ENCODE data around the gene IMP4.
A peak's percentile ranks its signal among the peaks of the same experiment; 100 is the strongest.

IMP4 gene

DNA sequence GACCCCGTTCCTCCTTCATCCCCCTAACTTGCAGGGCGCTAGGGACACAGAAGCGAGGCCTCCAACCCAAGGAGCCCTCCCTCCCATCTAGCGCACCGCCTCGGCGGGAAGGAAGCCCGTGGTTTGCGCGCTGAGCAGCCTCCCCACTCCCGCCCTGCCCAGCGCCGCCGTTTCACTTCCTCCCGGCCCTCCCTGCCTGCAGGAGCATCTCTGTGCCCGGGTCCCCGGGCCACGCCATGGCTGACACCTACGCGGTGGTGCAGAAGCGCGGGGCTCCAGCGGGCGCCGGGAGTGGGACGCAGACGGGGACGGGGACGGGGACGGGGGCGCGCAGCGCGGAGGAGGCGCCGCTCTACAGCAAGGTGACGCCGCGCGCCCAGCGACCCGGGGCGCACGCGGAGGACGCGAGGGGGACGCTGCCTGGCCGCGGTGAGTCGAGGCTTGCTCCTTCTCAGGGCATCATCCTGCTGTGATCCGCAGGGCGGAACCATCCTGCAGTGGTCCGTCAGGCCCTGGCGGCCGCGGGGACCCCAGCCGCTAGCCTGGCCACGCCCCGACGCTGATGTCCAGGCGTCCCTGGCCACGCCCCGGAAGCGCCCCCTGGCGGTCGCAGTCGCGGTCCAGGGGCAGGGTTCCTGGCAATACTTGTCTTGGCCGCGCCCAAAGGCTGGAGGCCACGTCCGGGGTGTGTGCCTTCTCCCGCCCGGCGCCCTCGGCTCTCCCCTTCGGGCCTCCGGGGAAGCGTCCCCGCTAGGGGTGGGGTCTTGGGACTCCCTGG is 29.5 kb downstream of the IMP4 start:
- TF ChIP-seq, protein P1, sequence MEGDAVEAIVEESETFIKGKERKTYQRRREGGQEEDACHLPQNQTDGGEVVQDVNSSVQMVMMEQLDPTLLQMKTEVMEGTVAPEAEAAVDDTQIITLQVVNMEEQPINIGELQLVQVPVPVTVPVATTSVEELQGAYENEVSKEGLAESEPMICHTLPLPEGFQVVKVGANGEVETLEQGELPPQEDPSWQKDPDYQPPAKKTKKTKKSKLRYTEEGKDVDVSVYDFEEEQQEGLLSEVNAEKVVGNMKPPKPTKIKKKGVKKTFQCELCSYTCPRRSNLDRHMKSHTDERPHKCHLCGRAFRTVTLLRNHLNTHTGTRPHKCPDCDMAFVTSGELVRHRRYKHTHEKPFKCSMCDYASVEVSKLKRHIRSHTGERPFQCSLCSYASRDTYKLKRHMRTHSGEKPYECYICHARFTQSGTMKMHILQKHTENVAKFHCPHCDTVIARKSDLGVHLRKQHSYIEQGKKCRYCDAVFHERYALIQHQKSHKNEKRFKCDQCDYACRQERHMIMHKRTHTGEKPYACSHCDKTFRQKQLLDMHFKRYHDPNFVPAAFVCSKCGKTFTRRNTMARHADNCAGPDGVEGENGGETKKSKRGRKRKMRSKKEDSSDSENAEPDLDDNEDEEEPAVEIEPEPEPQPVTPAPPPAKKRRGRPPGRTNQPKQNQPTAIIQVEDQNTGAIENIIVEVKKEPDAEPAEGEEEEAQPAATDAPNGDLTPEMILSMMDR (IDR thresholded peaks at IDR 0.05; ENCODE audit: insufficient read depth, low read depth, low read length, missing control alignments) = peak; percentile 88
- H3K4me3 ChIP-seq (ENCODE audit: low read depth, low read length) = peak overlapping the region; percentile 97
- peak; percentile 93 for DNase-seq (ENCODE audit: low read depth)

DNA sequence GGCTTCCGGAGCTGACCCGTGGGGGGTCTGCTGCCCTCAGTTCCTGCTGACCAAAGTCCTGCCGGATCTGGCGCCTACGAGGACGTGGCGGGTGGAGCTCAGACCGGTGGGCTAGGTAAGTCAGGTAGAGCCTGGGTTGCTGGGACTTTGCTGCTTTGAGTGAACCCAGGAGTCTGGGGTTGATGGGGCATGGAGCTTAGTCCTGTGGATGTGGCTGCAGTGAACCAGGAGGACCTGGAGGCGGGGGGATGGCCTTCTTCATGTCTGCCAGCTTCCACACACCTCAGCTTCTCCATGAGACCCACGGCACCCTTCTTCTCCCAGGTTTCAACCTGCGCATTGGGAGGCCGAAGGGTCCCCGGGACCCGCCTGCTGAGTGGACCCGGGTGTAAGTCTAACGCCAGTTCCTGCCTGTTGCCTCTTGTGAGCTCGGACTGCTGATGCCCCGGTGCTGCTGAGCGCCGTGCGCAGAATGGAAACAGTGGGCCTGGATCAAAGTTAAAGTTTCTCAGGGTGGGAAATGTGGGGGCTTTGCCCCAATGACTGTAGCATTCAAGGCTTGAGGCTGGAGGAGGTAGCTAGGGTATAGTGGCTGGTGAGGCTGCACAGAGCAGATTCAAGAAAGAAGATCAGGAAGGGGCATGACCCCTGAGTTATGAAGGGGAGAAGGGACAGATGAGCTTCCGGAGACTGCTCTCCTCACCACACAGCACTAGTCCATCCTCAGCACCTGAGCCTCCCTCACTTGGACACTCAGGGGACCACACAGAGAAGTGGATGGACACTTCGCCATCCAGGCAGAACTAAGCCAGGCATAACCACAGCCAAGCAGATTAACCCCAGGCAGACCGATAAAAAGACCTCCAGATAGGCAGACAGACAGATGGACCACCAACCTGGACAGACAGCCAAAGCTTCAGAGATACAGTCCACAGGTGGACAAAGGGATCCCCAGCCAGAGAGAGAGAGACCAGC is 30.4 kb downstream of the IMP4 start:
- DNase-seq (ENCODE audit: low read depth) = no peak
- TF ChIP-seq, protein P1 (IDR thresholded peaks at IDR 0.05; ENCODE audit: insufficient read depth, low read depth, low read length, missing control alignments) = no peak

DNA sequence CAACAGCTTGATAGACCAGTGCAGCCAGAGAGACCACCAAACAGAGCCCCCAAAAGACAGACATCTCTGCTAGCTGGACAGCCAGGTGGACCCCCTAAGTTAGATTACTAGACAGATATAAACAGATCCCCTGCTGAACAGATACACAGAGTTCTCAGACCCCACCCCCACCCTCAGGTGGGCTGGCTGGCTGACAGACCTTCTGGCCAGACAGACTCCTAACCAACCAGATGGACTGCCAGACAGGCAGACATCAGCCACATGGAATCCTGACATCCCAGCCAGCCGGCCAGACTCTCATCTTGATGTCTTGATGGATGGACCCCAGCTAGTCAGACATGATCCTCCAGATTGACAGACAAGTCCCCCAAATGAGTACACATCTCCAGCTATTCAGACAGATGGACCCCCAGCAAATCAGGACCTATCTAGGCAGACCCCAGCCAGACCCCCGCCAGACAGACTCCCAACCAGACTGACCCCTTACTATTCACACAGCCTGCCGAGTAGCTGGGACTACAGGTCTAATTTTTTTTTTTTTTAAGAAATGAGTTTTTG is 31.2 kb downstream of the IMP4 start:
- peak overlapping the region; percentile 97 for H3K4me3 ChIP-seq (ENCODE audit: low read depth, low read length)

More for the DNA sequence above, 30.4 kb downstream of the IMP4 start:
- peak overlapping the region; percentile 97 for H3K4me3 ChIP-seq (ENCODE audit: low read depth, low read length)

DNA sequence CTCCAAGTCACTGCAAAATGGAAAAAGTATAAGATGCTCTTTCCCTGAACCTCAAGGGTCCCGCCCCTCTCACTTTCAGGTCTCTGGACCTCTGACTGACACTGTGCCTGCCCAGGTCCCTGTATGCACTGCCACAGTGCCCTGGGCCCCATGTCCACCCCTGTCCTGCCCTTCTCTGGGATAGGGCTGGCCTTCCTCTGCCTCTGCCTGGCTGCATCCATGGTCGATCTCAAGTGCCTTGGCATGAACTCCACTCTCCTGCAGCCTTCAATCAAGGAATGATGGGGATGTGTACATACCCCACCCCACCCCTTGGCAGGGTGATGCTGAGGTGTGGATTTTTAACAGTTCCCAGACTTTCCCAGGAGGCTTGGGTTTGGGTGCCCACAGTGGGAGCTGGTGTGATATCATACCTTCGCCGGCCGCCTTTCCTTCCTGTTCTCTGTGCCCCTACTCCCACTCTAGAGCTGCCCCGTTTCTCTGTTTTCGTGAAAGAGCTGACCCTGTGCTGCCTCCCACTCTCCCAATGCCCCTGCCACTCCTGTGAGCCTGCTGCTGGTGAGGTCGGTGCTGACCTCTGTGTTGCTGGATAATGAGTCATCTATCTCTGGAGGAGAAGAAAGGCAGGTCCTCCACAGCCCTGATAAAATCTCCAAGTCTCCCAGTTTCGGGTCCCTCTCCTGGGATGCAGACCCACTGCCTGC is 32.0 kb downstream of the IMP4 start:
- no peak for DNase-seq (ENCODE audit: low read depth)
- H3K4me3 ChIP-seq (ENCODE audit: low read depth, low read length) = no peak overlapping the region
- TF ChIP-seq, protein P1 (IDR thresholded peaks at IDR 0.05; ENCODE audit: insufficient read depth, low read depth, low read length, missing control alignments) = no peak

More for the DNA sequence above, 31.2 kb downstream of the IMP4 start:
- no peak for DNase-seq (ENCODE audit: low read depth)
- TF ChIP-seq, protein P1 (IDR thresholded peaks at IDR 0.05; ENCODE audit: insufficient read depth, low read depth, low read length, missing control alignments) = no peak

DNA sequence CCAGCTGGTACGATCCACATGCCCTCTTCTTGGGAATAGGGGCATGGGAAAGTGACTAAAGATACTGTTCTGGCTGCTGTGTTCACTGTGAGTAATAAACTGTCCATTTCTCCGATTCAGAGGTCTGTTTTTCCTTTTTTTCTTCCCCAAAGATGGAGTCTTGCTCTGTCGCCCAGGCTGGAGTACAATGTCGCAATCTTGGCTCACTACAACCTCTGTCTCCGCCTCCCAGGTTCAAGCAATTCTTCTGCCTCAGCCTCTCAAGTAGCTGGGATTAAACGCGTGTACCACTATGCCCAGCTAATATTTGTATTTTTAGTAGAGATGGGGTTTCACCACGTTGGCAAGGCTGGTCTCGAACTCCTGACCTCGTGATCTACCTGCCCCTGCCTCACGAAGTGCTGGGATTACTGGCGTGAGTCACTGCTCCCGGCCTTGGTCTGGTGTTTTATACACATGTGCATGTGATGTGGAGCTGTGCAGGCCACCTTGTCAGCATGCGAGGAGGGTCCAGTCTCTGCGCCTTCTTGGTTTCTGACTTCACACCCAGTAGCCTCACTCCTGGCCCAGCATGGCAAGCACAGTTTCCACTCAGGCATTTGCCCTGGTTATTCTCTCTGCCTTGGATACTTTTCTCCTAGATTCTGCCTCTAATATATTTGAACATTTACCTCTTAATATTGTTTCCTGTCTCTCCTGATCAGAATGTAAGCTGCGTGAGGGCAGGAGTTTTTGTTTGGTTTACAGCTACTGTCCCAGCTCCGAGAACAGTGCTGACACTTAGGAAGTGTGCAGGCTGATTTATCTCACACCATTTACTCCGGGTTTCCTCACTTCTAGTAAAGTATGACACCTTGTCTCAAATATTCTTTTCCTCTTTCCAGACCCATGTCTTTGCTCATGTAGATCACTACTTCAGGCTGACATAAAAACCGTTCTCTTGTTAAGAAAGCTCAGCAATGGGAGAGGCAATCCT is 32.9 kb downstream of the IMP4 start:
- DNase-seq (ENCODE audit: low read depth) = no peak
- TF ChIP-seq, protein P1 (IDR thresholded peaks at IDR 0.05; ENCODE audit: insufficient read depth, low read depth, low read length, missing control alignments) = no peak
- no peak overlapping the region for H3K4me3 ChIP-seq (ENCODE audit: low read depth, low read length)
